IPS DF 4.7 (cell line): ENCODE results near the gene CREB3L1.

Experiments
- DNase-seq: peaks from one replicate; pipeline ENCODE4 v3.0.0-alpha.2; 2013; ENCODE audit warnings: low spot score; ENCODE audit errors: extremely low read depth

CREB3L1 gene

GRCh38 chr11:46342239-46342638 lies 64.8 kb downstream of the CREB3L1 start:
- no peak for DNase-seq

GRCh38 chr11:46343520-46343919 lies 66.1 kb downstream of the CREB3L1 start:
- no peak for DNase-seq

GRCh38 chr11:46345131-46345597 lies 67.7 kb downstream of the CREB3L1 start:
- DNase-seq: no peak

GRCh38 chr11:46345881-46346484 lies 68.5 kb downstream of the CREB3L1 start:
- no peak for DNase-seq

- DNase-seq: no peak
These were observed 69.6 kb downstream of the CREB3L1 start, which contains the start of gene DGKZ for GRCh38 chr11:46346886-46347636. Gene DGKZ, plus strand, starts transcription at chr11:46347463. Its CDS starts 197 bp downstream, at chr11:46347660.

- DNase-seq: no peak
These were observed 70.3 kb downstream of the CREB3L1 start for GRCh38 chr11:46347637-46348311.

- no peak for DNase-seq
These were observed 71.3 kb downstream of the CREB3L1 start for GRCh38 chr11:46348566-46349401.

GRCh38 chr11:46350695-46351094 lies 73.2 kb downstream of the CREB3L1 start:
- DNase-seq: no peak

GRCh38 chr11:46351148-46351547 lies 73.7 kb downstream of the CREB3L1 start:
- no peak for DNase-seq

GRCh38 chr11:46351606-46352005 lies 74.1 kb downstream of the CREB3L1 start:
- no peak for DNase-seq

- DNase-seq: no peak
These were observed 74.8 kb downstream of the CREB3L1 start for GRCh38 chr11:46352063-46352841.

- DNase-seq: no peak
These were observed 76.2 kb downstream of the CREB3L1 start for GRCh38 chr11:46353698-46354097.

GRCh38 chr11:46356924-46357482 lies 79.5 kb downstream of the CREB3L1 start:
- DNase-seq: no peak

- DNase-seq: no peak
These were observed 80.0 kb downstream of the CREB3L1 start for GRCh38 chr11:46357483-46357936.

- DNase-seq: no peak
These were observed 82.5 kb downstream of the CREB3L1 start for GRCh38 chr11:46359953-46360352.

GRCh38 chr11:46360878-46361277 lies 83.4 kb downstream of the CREB3L1 start:
- DNase-seq: no peak

GRCh38 chr11:46361283-46362155 lies 84.1 kb downstream of the CREB3L1 start:
- no peak for DNase-seq

- no peak for DNase-seq
These were observed 84.9 kb downstream of the CREB3L1 start for GRCh38 chr11:46362156-46363030.
